ENCODE data around the gene CKAP4. TPM values are rescaled to one million over a fixed set of nuclear protein-coding genes. Genes with fewer than 3 reads are reported as not detected.

Gene CKAP4
- total and polyA plus RNA-seq, 9 of the 15 experiments (the other 6 are each of a cell fraction or from before 2014, with no cell fraction given): 0.08 to 0.20 TPM; not detected in 7

GRCh38 chr12:106188256-106188655 lies 59.6 kb downstream of the CKAP4 start:
- in situ Hi-C loops (cut with MboI): no loop called here
- CTCF ChIA-PET (ENCODE audit: low intra/inter-chr PET ratio): no interaction called here
- Histone ChIP-seq H3K36me3 (ENCODE audit: control insufficient read depth, insufficient read depth, low read length) (no peaks in the 10 kb centered on the region), H3K27me3 (ENCODE audit: control insufficient read depth in 2 of 2, insufficient read depth in 2 of 2, low read length in 2 of 2) (peaks cover 0 to 12% of the 10 kb centered on the region in 2 experiments; a peak in 2 of 5 replicates), H3K4me3 (no peak overlapping the region), H3K79me2 (ENCODE audit: control insufficient read depth, insufficient read depth, low read length) (no peaks in the 10 kb centered on the region), H3K9me3 (replicated peaks; ENCODE audit: control insufficient read depth, insufficient read depth, low read depth, low read length) (no peaks in the 10 kb centered on the region), H3K27ac (ENCODE audit: extremely low read depth, low read depth, low read length) (no peak overlapping the region), H4K20me1 (replicated peaks; ENCODE audit: control insufficient read depth, insufficient read depth, low read length) (0 out of 2 replicates have a peak, but pooled peaks cover 3% of the 10 kb centered on the region), H3K9me1 (ENCODE audit: control insufficient read depth, insufficient read depth, low read length) (no peaks in the 10 kb centered on the region), H3K4me1 (replicated peaks in 1 of 2; ENCODE audit: control insufficient read depth in 2 of 2, insufficient read depth in 2 of 2, low read length in 2 of 2) (no peaks in the 10 kb centered on the region; a peak in 1 of 5 replicates), H3K4me2 (ENCODE audit: insufficient read depth, low read length) (no peak overlapping the region), H3K9ac (ENCODE audit: insufficient read depth in 1 of 2, low read depth in 2 of 2, low read length in 2 of 2) (no peak overlapping the region), H2AFZ (ENCODE audit: low read depth, low read length) (no peak overlapping the region)
- intact Hi-C loops (cut with micrococcal nuclease): no loop called here
- DNase-seq (ENCODE audit: extremely low read depth in 1 of 4, low spot score in 3 of 4): no peak
- no peak for FAIRE-seq
- no peak for TF ChIP-seq ZFP1 (CRISPR knock-in tag; IDR thresholded peaks at IDR 0.05)
- TF ChIP-seq NFATC3 (IDR thresholded peaks at IDR 0.05): no peak
- no peak for TF ChIP-seq PBX2 (CRISPR knock-in tag; IDR thresholded peaks at IDR 0.05; ENCODE audit: low read depth)
- no peak for TF ChIP-seq PBX2 (tag; conservative IDR thresholded peaks at IDR 0.05; ENCODE audit: low read depth)
- TF ChIP-seq GTF2A2 (tag; IDR thresholded peaks at IDR 0.05): no peak
- no peak for TF ChIP-seq PCBP2 (IDR thresholded peaks at IDR 0.05; ENCODE audit: low read depth, low read length, poor library complexity, severe bottlenecking)
- no peak for TF ChIP-seq DLX4 (CRISPR knock-in tag; IDR thresholded peaks at IDR 0.05)
- no peak for TF ChIP-seq KLF10 (CRISPR knock-in tag; IDR thresholded peaks at IDR 0.05)
- TF ChIP-seq ESRRA (IDR thresholded peaks at IDR 0.05; ENCODE audit: borderline replicate concordance, low read depth): no peak
- TF ChIP-seq ZC3H8 (IDR thresholded peaks at IDR 0.05): no peak
- no peak for TF ChIP-seq MCM3 (IDR thresholded peaks at IDR 0.05)
- no peak for TF ChIP-seq ZSCAN29 (IDR thresholded peaks at IDR 0.05)
- TF ChIP-seq CREB5 (CRISPR knock-in tag; IDR thresholded peaks at IDR 0.05): no peak
- TF ChIP-seq POLR2B (IDR thresholded peaks at IDR 0.05; ENCODE audit: low read depth, partially characterized antibody): no peak
- no peak for TF ChIP-seq ZBTB12 (CRISPR knock-in tag; IDR thresholded peaks at IDR 0.05)
- no peak for ATAC-seq
- POLR2A ChIA-PET: interaction anchor here (0.6 to 1.4 kb wide), 2 partner anchors 9 to 387 kb away, joined by 3 to 4 read pairs; no protein-coding TSS in a partner anchor
- 0% methylated on average over 7 of the region's 10 CpGs for WGBS (ENCODE audit: insufficient coverage, low coverage, missing lambda C conversion rate)
- no TSS peak for BruUV-seq (replicated peaks)

Data from K562 (cell line).